ENCODE measurements around the gene OR1E2. TPM values are rescaled to one million over a fixed set of nuclear protein-coding genes. Genes with fewer than 3 reads are reported as not detected.
"Not testable (repeated sequence)": the region's sequence is repeated elsewhere in the genome, so short reads cannot be mapped to it uniquely, and the experiment has no call there.

Gene OR1E2
- total and polyA plus RNA-seq, 8 donors: not detected

GRCh38 chr17:3438368-3438767 is 4.7 kb upstream of the OR1E2 start:
- H3K9me3 ChIP-seq: no peaks in the 10 kb centered on the region
- intact Hi-C loops (cut with DNase I; ENCODE audit: low total_unique reads): no loop called here
- H3K4me1 ChIP-seq: no peaks in the 10 kb centered on the region
- peaks cover 0 to 13% (median 0%) of the 10 kb centered on the region in 3 donors for H3K27me3 ChIP-seq
- no peak overlapping the region for H3K4me3 ChIP-seq
- no peaks in the 10 kb centered on the region for H3K36me3 ChIP-seq
- DNase-seq: no peak
- H3K27ac ChIP-seq: no peak overlapping the region
- TF ChIP-seq POLR2AphosphoS5 (IDR thresholded peaks at IDR 0.05) (no peak), POLR2A (IDR thresholded peaks at IDR 0.05) (no peak), CTCF (IDR thresholded peaks at IDR 0.05) (no peak)
- WGBS, 5 donors: 38 to 56% (median 47%) methylated on average over 1 of the region's 1 CpG

- H3K4me1 ChIP-seq; H3K9me3 ChIP-seq; H3K27me3 ChIP-seq; H3K27ac ChIP-seq; intact Hi-C loops (cut with DNase I; ENCODE audit: low total_unique reads); H3K4me3 ChIP-seq; H3K36me3 ChIP-seq: not testable (repeated sequence)
- 26 to 36% (median 32%) methylated on average over 7 of the region's 7 CpGs for WGBS, 5 donors
- peak in 1 of 2 donors; percentile 41 for DNase-seq
Measured at GRCh38 chr17:3433215-3433614, 426 bp downstream of the OR1E2 start.

- H3K27ac ChIP-seq: no peak overlapping the region
- H3K27me3 ChIP-seq: no peaks in the 10 kb centered on the region
- H3K9me3 ChIP-seq: no peaks in the 10 kb centered on the region
- no peaks in the 10 kb centered on the region for H3K36me3 ChIP-seq
- 54 to 77% (median 68%) methylated on average over 2 of the region's 2 CpGs for WGBS, 5 donors
- no peak for DNase-seq
- TF ChIP-seq EP300 (IDR thresholded peaks at IDR 0.05): no peak
- no peak for TF ChIP-seq POLR2A (IDR thresholded peaks at IDR 0.05)
- TF ChIP-seq POLR2AphosphoS5 (IDR thresholded peaks at IDR 0.05): no peak
- no peak for TF ChIP-seq CTCF (IDR thresholded peaks at IDR 0.05)
- intact Hi-C loops (cut with DNase I; ENCODE audit: low total_unique reads): no loop called here
- no peak overlapping the region for H3K4me3 ChIP-seq
- no peaks in the 10 kb centered on the region for H3K4me1 ChIP-seq
Measured at GRCh38 chr17:3418222-3418621, 15.4 kb downstream of the OR1E2 start.

GRCh38 chr17:3415610-3416009 is 18.0 kb downstream of the OR1E2 start:
- Histone ChIP-seq H3K4me1 (no peaks in the 10 kb centered on the region), H3K27me3 (no peaks in the 10 kb centered on the region), H3K9me3 (no peaks in the 10 kb centered on the region), H3K4me3 (no peak overlapping the region), H3K36me3 (no peaks in the 10 kb centered on the region), H3K27ac (no peak overlapping the region)
- TF ChIP-seq EP300 (IDR thresholded peaks at IDR 0.05) (no peak), POLR2AphosphoS5 (IDR thresholded peaks at IDR 0.05) (no peak)
- intact Hi-C loops (cut with DNase I; ENCODE audit: low total_unique reads): no loop called here
- 75 to 86% (median 81%) methylated on average over 5 of the region's 5 CpGs for WGBS, 5 donors
- DNase-seq: no peak

GRCh38 chr17:3412216-3412615 is 21.4 kb downstream of the OR1E2 start:
- DNase-seq; H3K27ac ChIP-seq; intact Hi-C loops (cut with DNase I; ENCODE audit: low total_unique reads); H3K4me3 ChIP-seq; H3K36me3 ChIP-seq; H3K27me3 ChIP-seq; H3K4me1 ChIP-seq: not testable (repeated sequence)
- WGBS, 5 donors: 73 to 100% methylated on average over 1 to 4 of the region's 16 CpGs; no CpG with 5 or more reads in 3 of the 5 donors
- peaks cover 0 to 17% (median 13%) of the 10 kb centered on the region in 4 donors for H3K9me3 ChIP-seq

GRCh38 chr17:3411070-3411469 is 22.6 kb downstream of the OR1E2 start, which contains the start of gene OR3A3:
Gene OR3A3 (plus strand): TSS chr17:3411370.
- Histone ChIP-seq H3K9me3 (peaks cover 0 to 27% (median 18%) of the 10 kb centered on the region in 4 donors), H3K27me3 (no peaks in the 10 kb centered on the region), H3K4me3 (no peak within 1 kb of the TSS), H3K36me3 (no peaks in the 10 kb centered on the region), H3K4me1 (no peaks in the 10 kb centered on the region), H3K27ac (no peak within 1 kb of the TSS)
- 77 to 92% (median 80%) methylated on average over 3 of the region's 3 CpGs for WGBS, 5 donors
- TF ChIP-seq EP300 (IDR thresholded peaks at IDR 0.05) (no peak), POLR2AphosphoS5 (IDR thresholded peaks at IDR 0.05) (no peak), POLR2A (IDR thresholded peaks at IDR 0.05) (no peak), CTCF (IDR thresholded peaks at IDR 0.05) (no peak)
- intact Hi-C loops (cut with DNase I; ENCODE audit: low total_unique reads): no loop called here
- DNase-seq: no peak

GRCh38 chr17:3403856-3404255 is 29.8 kb downstream of the OR1E2 start:
- H3K36me3 ChIP-seq; DNase-seq; H3K4me3 ChIP-seq; intact Hi-C loops (cut with DNase I; ENCODE audit: low total_unique reads); H3K27ac ChIP-seq; H3K27me3 ChIP-seq; H3K4me1 ChIP-seq: not testable (repeated sequence)
- WGBS, 5 donors: 54 to 87% (median 69%) methylated on average over 1 of the region's 1 CpG
- H3K9me3 ChIP-seq: peaks cover 0 to 30% (median 21%) of the 10 kb centered on the region in 4 donors

Measured in stomach (tissue), 9 donors.